Measurements from ENCODE around the gene CHN2. TPM values are rescaled to one million over a fixed set of nuclear protein-coding genes. Genes with fewer than 3 reads are reported as not detected.
"Not testable (repeated sequence)": the region's sequence is repeated elsewhere in the genome, so short reads cannot be mapped to it uniquely, and the experiment has no call there.

The CHN2 gene
- total RNA-seq, 1 donor from 2014 or later, result 0.33 TPM

DNA sequence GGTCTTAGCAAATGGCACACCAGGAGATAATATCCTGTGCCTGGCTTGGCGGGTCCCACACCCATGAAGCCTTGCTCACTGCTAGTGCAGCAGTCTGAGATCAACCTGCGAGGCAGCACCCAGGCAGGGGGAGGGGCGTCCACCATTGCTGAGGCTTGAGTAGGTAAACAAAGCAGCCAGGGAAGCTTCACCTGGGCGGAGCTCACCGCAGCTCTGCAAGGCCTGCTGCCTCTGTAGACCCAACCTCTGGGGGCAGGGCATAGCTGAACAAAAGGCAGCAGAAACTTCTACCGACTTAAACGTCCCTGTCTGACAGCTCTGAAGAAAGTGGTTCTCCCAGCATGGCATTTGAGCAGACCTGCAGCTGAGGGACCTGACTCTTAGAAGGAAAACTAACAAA lies 334.0 kb downstream of the CHN2 start:
- H3K9me3 Mint-ChIP-seq; H3K27me3 Mint-ChIP-seq; H3K4me3 Mint-ChIP-seq; H3K36me3 Mint-ChIP-seq (ENCODE audit: low read depth); DNase-seq; H3K4me1 Mint-ChIP-seq; intact Hi-C loops (cut with micrococcal nuclease); H3K27ac Mint-ChIP-seq: not testable (repeated sequence)

Other genes starting within 250 kb of the CHN2 start
- 0.12 and 0.16 TPM in 2 replicates for gene TRIL, start 236.4 kb upstream of the CHN2 start, total RNA-seq
- gene CPVL, start 48.2 kb upstream of the CHN2 start, total RNA-seq, result not detected in 2 replicates